Ovary (tissue), 9 donors: ENCODE data around the gene PAM16. TPM values are rescaled to one million over a fixed set of nuclear protein-coding genes. Genes with fewer than 3 reads are reported as not detected.

Source experiments
- DNase-seq, 5 donors: peaks; one replicate each; pipeline ENCODE4 v3.0.0-alpha.2; 2019 to 2020
- H3K27ac ChIP-seq, 2 donors: fragments of 200-600 bp; one replicate each; pipeline versions ENCODE4 v1.5.1 to v1.8.0; 2019 to 2022
- H3K27me3 ChIP-seq: fragments of 200-600 bp; one replicate; pipeline ENCODE4 v1.8.0; 2022
- H3K36me3 ChIP-seq: fragments of 200-600 bp; sonication (generic); one replicate; pipeline ENCODE4 v1.5.1; 2019
- H3K4me1 ChIP-seq: one replicate; pipeline ENCODE4 v1.8.1; 2013; ENCODE audit warnings: mild to moderate bottlenecking, moderate library complexity; ENCODE audit not compliant: insufficient read depth
- H3K4me3 ChIP-seq: fragments of 200-600 bp; sonication (generic); one replicate; pipeline ENCODE4 v1.5.1; 2017
- H3K9me3 ChIP-seq, 2 donors: fragments of 200-600 bp in 1 of 2; sonication (generic) in 1 of 2; one replicate each; pipeline versions ENCODE4 v1.5.1 to v1.8.1; 2013 to 2019; ENCODE audit warnings: mild to moderate bottlenecking in 1 of 2, moderate library complexity in 1 of 2
- EP300 ChIP-seq: sonication (generic); formaldehyde crosslinking; IDR thresholded peaks from one replicate; pipeline ENCODE4 v1.6.1; 2017; ENCODE audit warnings: antibody characterized with exemption
- POLR2A ChIP-seq: fragments of 450-650 bp; IDR thresholded peaks from one replicate; pipeline ENCODE4 v1.6.1; 2017; ENCODE audit warnings: antibody characterized with exemption, mild to moderate bottlenecking, moderate library complexity
- WGBS, 3 donors: extraction: QIAGEN DNeasy Blood & Tissue Kit in 1 of 3; methylation state at CpG; one replicate each; pipeline versions ENCODE4 v1.1.5 to v1.1.7; 2013 to 2017; 5-methylcytosine and 5-hydroxymethylcytosine counted together
- intact Hi-C, 4 donors: fragments of 100-400 bp; cut with DNase I; formaldehyde crosslinking; loops; one replicate each; pipeline versions ENCODE4 v1.11.0 to v1.15.1; 2022 to 2023
- polyA plus RNA-seq, 2 donors: library from polyadenylated mRNA; stranded (reverse); fragments of 200-250 nt in 1 of 2; fragments of 350-450 nt in 1 of 2; fragmentation: Illumina TruSeq in 1 of 2; extraction: RNeasy Lipid Tissue Mini Kit (QIAGEN cat#74804) in 1 of 2; gene quantifications; one replicate each; pipeline ENCODE4 v1.2.3, GENCODE V29; 2013 to 2014
- total RNA-seq, 7 donors: library from RNA; depleted of rRNA in 2 of 7; stranded (reverse); fragments of >200 nt in 2 of 7; fragmentation: NEBNext Ultra II Directional in 3 of 7; extraction: Animal tissue kit (Norgen Biotek cat#: 25700) in 3 of 7; gene quantifications; one replicate each; pipeline versions ENCODE4 v1.1.0 to v1.2.4, GENCODE V29; 2016 to 2023
- TF ChIP-seq, protein P1 (sequence below), 3 donors: fragments of 450-650 bp in 2 of 3; fragments of 200-600 bp in 1 of 3; IDR thresholded peaks; one replicate each; pipeline versions ENCODE4 v1.5.1 to v1.8.0; 2016 to 2022; ENCODE audit warnings: antibody characterized with exemption in 3 of 3, mild to moderate bottlenecking in 1 of 3
- donor health status: DM: no; HTN: no; CAD: no; lungs with moderate emphysema.
- donor health status: DM: no; HTN: no; CAD: no.
- donor health status: Bipolar disorder and iron deficiency.
- donor health status: DM: yes; HTN: yes; CAD: no.
- donor health status: DM: no; HTN: no; CAD: no.
- donor health status: DM: yes; HTN: yes; CAD: no.

PAM16 gene
- total and polyA plus RNA-seq, 9 donors: 18.5 to 47.2 (median 35.7) TPM

DNA sequence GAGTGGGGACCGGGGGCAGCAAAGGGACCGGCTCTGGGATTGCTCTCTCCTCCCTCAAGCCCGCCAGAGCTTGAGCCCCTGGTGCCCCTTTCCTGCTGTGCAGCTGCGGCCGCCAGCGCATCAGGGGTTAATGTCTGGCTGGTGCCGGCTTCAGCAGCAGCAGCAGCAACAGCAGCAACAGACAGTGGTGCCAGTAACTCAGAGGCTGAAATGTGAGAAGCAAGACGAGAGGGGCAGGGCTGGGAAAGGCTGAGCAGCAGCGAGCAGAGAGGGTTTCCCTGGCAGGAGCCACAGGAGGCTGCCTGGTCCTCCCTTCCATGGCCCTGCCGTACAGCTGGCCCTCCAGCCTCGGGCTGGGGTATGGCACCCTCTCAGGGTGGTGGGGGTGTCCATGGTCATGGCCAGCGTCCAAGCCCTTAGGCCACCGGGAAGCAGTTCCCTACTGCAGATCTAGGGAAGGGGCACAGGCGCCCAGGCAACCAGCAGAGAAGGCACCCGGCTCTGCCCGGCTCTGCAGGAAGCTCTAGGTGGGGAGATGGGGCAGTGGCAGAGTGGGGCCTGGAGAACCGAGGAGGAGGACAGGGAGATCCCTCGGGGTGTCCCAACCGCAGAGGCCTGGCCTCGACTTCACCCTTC, 57.2 kb downstream of the PAM16 start:
- Histone ChIP-seq H3K9me3 (no peaks in the 10 kb centered on the region), H3K36me3 (no peaks in the 10 kb centered on the region), H3K27ac (peak overlapping the region in 1 of 2 donors; percentile 49), H3K4me3 (no peak overlapping the region), H3K4me1 (peaks cover 16% of the 10 kb centered on the region), H3K27me3 (no peaks in the 10 kb centered on the region)
- 7 to 15% (median 10%) methylated on average over 19 to 20 of the region's 20 CpGs for WGBS, 3 donors
- peak; percentile 61 to 73 (median 67) for DNase-seq
- intact Hi-C loops: loop anchor here in 1 of 4 donors (5.0 kb wide), 1 partner anchor 33 kb away; no protein-coding TSS in a partner anchor
- TF ChIP-seq, protein P1, sequence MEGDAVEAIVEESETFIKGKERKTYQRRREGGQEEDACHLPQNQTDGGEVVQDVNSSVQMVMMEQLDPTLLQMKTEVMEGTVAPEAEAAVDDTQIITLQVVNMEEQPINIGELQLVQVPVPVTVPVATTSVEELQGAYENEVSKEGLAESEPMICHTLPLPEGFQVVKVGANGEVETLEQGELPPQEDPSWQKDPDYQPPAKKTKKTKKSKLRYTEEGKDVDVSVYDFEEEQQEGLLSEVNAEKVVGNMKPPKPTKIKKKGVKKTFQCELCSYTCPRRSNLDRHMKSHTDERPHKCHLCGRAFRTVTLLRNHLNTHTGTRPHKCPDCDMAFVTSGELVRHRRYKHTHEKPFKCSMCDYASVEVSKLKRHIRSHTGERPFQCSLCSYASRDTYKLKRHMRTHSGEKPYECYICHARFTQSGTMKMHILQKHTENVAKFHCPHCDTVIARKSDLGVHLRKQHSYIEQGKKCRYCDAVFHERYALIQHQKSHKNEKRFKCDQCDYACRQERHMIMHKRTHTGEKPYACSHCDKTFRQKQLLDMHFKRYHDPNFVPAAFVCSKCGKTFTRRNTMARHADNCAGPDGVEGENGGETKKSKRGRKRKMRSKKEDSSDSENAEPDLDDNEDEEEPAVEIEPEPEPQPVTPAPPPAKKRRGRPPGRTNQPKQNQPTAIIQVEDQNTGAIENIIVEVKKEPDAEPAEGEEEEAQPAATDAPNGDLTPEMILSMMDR (IDR thresholded peaks at IDR 0.05): no peak

- 63 to 67% (median 67%) methylated on average over 14 of the region's 14 CpGs for WGBS, 3 donors
- Histone ChIP-seq H3K4me1 (peaks cover 16% of the 10 kb centered on the region), H3K36me3 (no peaks in the 10 kb centered on the region), H3K27ac (peak overlapping the region in 1 of 2 donors; percentile 49), H3K9me3 (no peaks in the 10 kb centered on the region), H3K4me3 (no peak overlapping the region), H3K27me3 (no peaks in the 10 kb centered on the region)
- no peak for DNase-seq
- TF ChIP-seq POLR2A: no peak
- TF ChIP-seq, protein P1 (IDR thresholded peaks at IDR 0.05): no peak
- intact Hi-C loops: loop anchor here in 1 of 4 donors (5.0 kb wide), 1 partner anchor 34 kb away; no protein-coding TSS in a partner anchor
Observed at GRCh38 chr16:4293181-4293716, 57.9 kb downstream of the PAM16 start.

DNA sequence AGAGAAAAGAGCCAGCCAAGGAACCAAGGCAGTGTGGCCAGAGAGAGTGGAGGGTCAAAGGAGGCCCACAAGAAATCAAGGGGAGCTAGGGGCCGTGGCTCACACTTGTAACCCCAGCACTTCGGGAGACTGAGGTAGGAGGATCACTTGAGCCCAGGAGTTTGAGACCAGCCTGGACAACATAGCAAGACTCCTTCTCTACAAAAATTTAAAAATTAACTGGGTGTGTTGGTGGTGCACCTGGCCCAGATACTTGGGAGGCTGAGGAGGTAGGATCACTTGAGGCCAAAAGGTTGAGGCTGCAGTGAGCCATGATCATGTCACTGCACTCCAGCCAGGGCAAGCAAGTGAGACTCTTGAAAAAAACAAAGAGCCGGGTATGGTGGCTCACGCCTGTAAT, 59.4 kb downstream of the PAM16 start:
- no peak for DNase-seq
- Histone ChIP-seq H3K9me3 (no peaks in the 10 kb centered on the region), H3K4me1 (peaks cover 16% of the 10 kb centered on the region), H3K27ac (no peak overlapping the region), H3K27me3 (no peaks in the 10 kb centered on the region), H3K4me3 (no peak overlapping the region), H3K36me3 (no peaks in the 10 kb centered on the region)
- TF ChIP-seq, protein P1 (IDR thresholded peaks at IDR 0.05): no peak
- TF ChIP-seq POLR2A: no peak
- no peak for TF ChIP-seq EP300
- intact Hi-C loops: loop anchor here in 1 of 4 donors (5.0 kb wide), 1 partner anchor 36 kb away; no protein-coding TSS in a partner anchor
- 91 to 96% (median 95%) methylated on average over 4 of the region's 4 CpGs for WGBS, 3 donors

Other genes starting within 250 kb of the PAM16 start
- 10 to 100 TPM; 10.7 to 31.3 (median 25.8) TPM for gene ADCY9, start 234.9 kb downstream of the PAM16 start, total RNA-seq
- gene ADCY9, start 234.9 kb downstream of the PAM16 start, polyA plus RNA-seq: 10 to 100 TPM; 15.1 to 17.8 TPM
- gene SRL, start 109.2 kb downstream of the PAM16 start, total RNA-seq: 1 to 10 TPM in 3 of 7 donors, under 1 TPM in 4; under 0.01 to 2.1 (median 0.78) TPM
- gene SRL, start 109.2 kb downstream of the PAM16 start, polyA plus RNA-seq: 1 to 10 TPM; 1.1 to 7.5 TPM
- gene TFAP4, start 78.3 kb downstream of the PAM16 start, total RNA-seq: 10 to 100 TPM in 5 of 7 donors, 1 to 10 TPM in 2; 3.7 to 23.7 (median 18.3) TPM
- 10 to 100 TPM in 1 of 2 donors, 1 to 10 TPM in 1; 2.1 to 14.0 TPM for gene TFAP4, start 78.3 kb downstream of the PAM16 start, polyA plus RNA-seq
- gene GLIS2, start 35.3 kb downstream of the PAM16 start, total RNA-seq: 10 to 100 TPM in 5 of 7 donors, 1 to 10 TPM in 2; 5.1 to 79.5 (median 49.8) TPM
- gene GLIS2, start 35.3 kb downstream of the PAM16 start, polyA plus RNA-seq: 10 to 100 TPM in 1 of 2 donors, 1 to 10 TPM in 1; 1.6 to 24.6 TPM
- gene VASN, start 20.5 kb upstream of the PAM16 start, total RNA-seq: 10 to 100 TPM; 19.8 to 49.5 (median 43.5) TPM
- 10 to 100 TPM in 1 of 2 donors, 1 to 10 TPM in 1; 2.4 to 47.6 TPM for gene VASN, start 20.5 kb upstream of the PAM16 start, polyA plus RNA-seq
- gene CORO7, start 65.3 kb upstream of the PAM16 start, total RNA-seq: 10 to 100 TPM in 6 of 7 donors, 1 to 10 TPM in 1; 7.6 to 29.5 (median 19.5) TPM
- gene CORO7, start 65.3 kb upstream of the PAM16 start, polyA plus RNA-seq: 1 to 10 TPM; 1.3 to 9.7 TPM
- 10 to 100 TPM; 32.5 to 47.0 (median 39.0) TPM for gene DNAJA3, start 74.5 kb upstream of the PAM16 start, total RNA-seq
- gene DNAJA3, start 74.5 kb upstream of the PAM16 start, polyA plus RNA-seq: 10 to 100 TPM; 26.4 to 35.0 TPM
- 10 to 100 TPM; 41.7 to 72.7 (median 51.5) TPM for gene NMRAL1, start 123.3 kb upstream of the PAM16 start, total RNA-seq
- 10 to 100 TPM; 15.0 to 56.5 TPM for gene NMRAL1, start 123.3 kb upstream of the PAM16 start, polyA plus RNA-seq
- 10 to 100 TPM; 25.0 to 40.5 (median 31.6) TPM for gene HMOX2, start 125.1 kb upstream of the PAM16 start, total RNA-seq
- gene HMOX2, start 125.1 kb upstream of the PAM16 start, polyA plus RNA-seq: 10 to 100 TPM; 29.5 to 73.3 TPM
- gene CDIP1, start 187.5 kb upstream of the PAM16 start, total RNA-seq: 10 to 100 TPM; 14.6 to 55.1 (median 41.4) TPM
- 10 to 100 TPM; 19.1 to 24.5 TPM for gene CDIP1, start 187.5 kb upstream of the PAM16 start, polyA plus RNA-seq
- under 1 TPM; 0.10 to 0.30 (median 0.13) TPM for gene C16orf96, start 205.0 kb upstream of the PAM16 start, total RNA-seq
- under 1 TPM; 0.07 to 0.08 TPM for gene C16orf96, start 205.0 kb upstream of the PAM16 start, polyA plus RNA-seq